Central memory CD8-positive, alpha-beta T cell (primary cell): ENCODE data around the gene LTBP2.

Experiments
- ATAC-seq: fragments of 150-1000 bp; cut with Tn5 transposase; replicated peaks from 2 replicates; pipeline ENCODE4 v1.10.0; 2022; ENCODE audit warnings: mild to moderate bottlenecking, moderate FRiP score, moderate number of reproducible peaks; ENCODE audit not compliant: poor library complexity, severe bottlenecking; ENCODE audit errors: extremely low read depth
- DNase-seq, 2 donors: peaks; one replicate each; pipeline ENCODE4 v3.0.0; 2021; ENCODE audit warnings: low spot score in 2 of 2
- H3K27ac Mint-ChIP-seq: one replicate; pipeline ENCODE4 v1.8.0; 2022; ENCODE audit warnings: low read depth, mild to moderate bottlenecking, moderate library complexity, mixed read lengths
- H3K27me3 Mint-ChIP-seq: one replicate; pipeline ENCODE4 v1.8.0; 2022; ENCODE audit warnings: mixed read lengths
- H3K36me3 Mint-ChIP-seq: one replicate; pipeline ENCODE4 v1.8.0; 2022; ENCODE audit warnings: mild to moderate bottlenecking, moderate library complexity, mixed read lengths; ENCODE audit not compliant: insufficient read depth
- H3K4me1 Mint-ChIP-seq: one replicate; pipeline ENCODE4 v1.8.0; 2022; ENCODE audit warnings: mixed read lengths
- H3K4me3 Mint-ChIP-seq: one replicate; pipeline ENCODE4 v1.8.0; 2022; ENCODE audit warnings: mild to moderate bottlenecking, moderate library complexity, mixed read lengths
- H3K9me3 Mint-ChIP-seq: one replicate; pipeline ENCODE4 v1.8.0; 2022; ENCODE audit warnings: mixed read lengths

LTBP2 gene

GRCh38 chr14:74552623-74553022, 59.4 kb downstream of the LTBP2 start:
- Mint-ChIP-seq H3K4me1 (no peaks in the 10 kb centered on the region), H3K9me3 (no peaks in the 10 kb centered on the region), H3K36me3 (no peaks in the 10 kb centered on the region), H3K27me3 (no peaks in the 10 kb centered on the region), H3K27ac (no peak overlapping the region), H3K4me3 (no peak overlapping the region)
- ATAC-seq (no peak), DNase-seq (no peak)

DNA sequence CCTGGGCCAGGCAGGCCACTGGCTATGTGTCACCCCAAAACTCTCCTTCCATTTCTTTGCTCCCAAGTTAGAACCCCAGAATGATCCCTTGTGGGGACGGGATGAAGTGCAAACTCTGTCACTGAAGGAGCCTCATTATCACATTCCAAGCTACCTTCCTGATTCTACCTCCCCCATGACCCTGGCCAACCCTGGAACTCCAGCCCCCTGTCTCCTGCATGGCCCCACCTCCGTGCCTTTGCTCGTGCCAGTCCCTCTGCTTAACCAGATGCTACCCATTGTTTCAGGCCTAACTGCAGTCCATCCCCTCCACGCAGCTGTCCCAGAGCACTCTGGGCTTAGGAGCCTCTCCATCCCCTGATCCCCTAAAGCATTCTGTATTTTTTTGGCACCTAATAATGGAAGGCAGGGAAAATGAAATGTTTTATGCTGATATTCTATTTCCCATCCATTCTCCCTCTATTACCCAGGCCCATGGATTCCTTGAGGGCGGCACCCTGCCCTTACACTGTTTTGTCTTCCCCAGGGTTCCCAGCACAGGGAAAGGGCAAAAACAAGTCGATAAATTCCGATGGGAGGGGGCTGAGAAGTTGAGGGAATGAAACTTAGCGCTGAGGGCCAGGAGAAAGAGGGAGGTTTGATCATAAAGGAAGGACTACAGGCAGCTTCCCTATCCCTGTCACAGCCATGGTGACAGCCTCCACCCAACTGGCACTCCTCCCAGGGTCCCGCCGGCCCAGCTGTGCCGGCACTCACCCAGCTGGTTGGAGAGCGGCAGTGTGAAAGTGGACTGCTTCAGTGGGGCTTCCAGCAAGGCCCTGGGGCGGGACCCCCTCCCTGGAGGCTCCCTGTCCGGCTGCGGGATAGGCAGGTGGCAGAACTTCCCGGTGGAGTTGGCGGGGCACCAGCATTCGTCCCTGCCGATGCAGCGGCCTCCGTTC, 60.3 kb downstream of the LTBP2 start:
- ATAC-seq (no peak), DNase-seq (no peak)
- Mint-ChIP-seq H3K27ac (no peak overlapping the region), H3K9me3 (no peaks in the 10 kb centered on the region), H3K4me3 (no peak overlapping the region), H3K36me3 (no peaks in the 10 kb centered on the region), H3K4me1 (no peaks in the 10 kb centered on the region), H3K27me3 (no peaks in the 10 kb centered on the region)

- no peak overlapping the region for H3K4me3 Mint-ChIP-seq
- no peak overlapping the region for H3K27ac Mint-ChIP-seq
- no peaks in the 10 kb centered on the region for H3K9me3 Mint-ChIP-seq
- ATAC-seq (no peak), DNase-seq (no peak)
- H3K27me3 Mint-ChIP-seq = no peaks in the 10 kb centered on the region
- no peaks in the 10 kb centered on the region for H3K4me1 Mint-ChIP-seq
- no peaks in the 10 kb centered on the region for H3K36me3 Mint-ChIP-seq
Measured at GRCh38 chr14:74551001-74551400, 61.0 kb downstream of the LTBP2 start.

- Mint-ChIP-seq H3K36me3 (no peaks in the 10 kb centered on the region), H3K4me3 (no peak overlapping the region), H3K9me3 (no peaks in the 10 kb centered on the region), H3K4me1 (no peaks in the 10 kb centered on the region), H3K27ac (no peak overlapping the region), H3K27me3 (peaks cover 4% of the 10 kb centered on the region)
- ATAC-seq = no peak
- DNase-seq = no peak
Measured at GRCh38 chr14:74550071-74550470, 62.0 kb downstream of the LTBP2 start.

GRCh38 chr14:74549588-74549987, 62.4 kb downstream of the LTBP2 start:
- Mint-ChIP-seq H3K4me1 (no peaks in the 10 kb centered on the region), H3K36me3 (no peaks in the 10 kb centered on the region), H3K27me3 (peaks cover 9% of the 10 kb centered on the region), H3K9me3 (no peaks in the 10 kb centered on the region), H3K4me3 (no peak overlapping the region), H3K27ac (no peak overlapping the region)
- DNase-seq (no peak), ATAC-seq (no peak)

DNA sequence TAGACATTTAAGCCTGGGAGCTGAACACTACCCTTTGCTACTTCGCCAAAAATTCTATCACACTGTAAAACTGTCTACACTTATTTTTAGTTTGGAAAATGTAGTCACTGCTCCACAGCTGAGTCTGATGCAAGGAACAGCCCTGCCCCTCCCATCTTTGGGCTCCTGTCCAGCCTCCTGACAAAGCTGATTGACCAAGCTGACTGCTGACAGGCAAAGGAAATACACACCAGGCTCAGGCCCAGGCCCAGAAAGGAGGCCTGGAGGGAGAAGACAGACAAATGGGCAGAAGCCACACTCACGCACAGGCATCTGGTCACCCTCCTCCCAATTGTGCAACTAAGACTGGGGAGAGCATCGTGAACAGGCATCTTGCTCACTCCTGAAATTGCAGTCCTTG, 63.2 kb downstream of the LTBP2 start:
- no peaks in the 10 kb centered on the region for H3K9me3 Mint-ChIP-seq
- ATAC-seq (no peak), DNase-seq (no peak)
- no peaks in the 10 kb centered on the region for H3K4me1 Mint-ChIP-seq
- H3K27ac Mint-ChIP-seq = no peak overlapping the region
- H3K4me3 Mint-ChIP-seq = no peak overlapping the region
- no peaks in the 10 kb centered on the region for H3K36me3 Mint-ChIP-seq
- peaks cover 11% of the 10 kb centered on the region for H3K27me3 Mint-ChIP-seq

- DNase-seq = no peak
- H3K36me3 Mint-ChIP-seq = peaks cover 1% of the 10 kb centered on the region
Measured at GRCh38 chr14:74547331-74547927, 64.6 kb downstream of the LTBP2 start.

DNA sequence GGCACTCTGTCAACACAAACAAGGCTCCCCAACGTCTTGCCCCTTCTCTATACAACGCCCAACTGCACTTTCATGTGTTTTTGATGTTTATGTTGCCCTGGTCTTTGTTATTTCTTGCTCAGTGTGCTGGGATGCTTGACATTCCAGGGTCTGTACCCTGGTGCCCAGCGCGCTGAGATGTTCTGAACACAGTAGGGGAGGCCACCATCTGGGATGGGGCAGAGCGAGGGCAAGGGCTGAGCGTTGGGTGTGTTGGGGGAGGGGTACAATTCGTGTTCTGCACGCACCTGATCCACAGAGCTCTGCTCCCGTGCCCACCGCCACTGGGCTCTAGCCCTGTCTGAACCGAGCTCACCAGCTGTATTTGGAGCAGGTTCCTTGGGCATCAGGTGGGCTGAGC, 65.6 kb downstream of the LTBP2 start:
- Mint-ChIP-seq H3K4me1 (no peaks in the 10 kb centered on the region), H3K27me3 (peaks cover 18% of the 10 kb centered on the region), H3K4me3 (no peak overlapping the region), H3K9me3 (no peaks in the 10 kb centered on the region), H3K36me3 (peaks cover 1% of the 10 kb centered on the region), H3K27ac (no peak overlapping the region)
- DNase-seq (no peak), ATAC-seq (no peak)

More at GRCh38 chr14:74547331-74547927, 64.6 kb downstream of the LTBP2 start:
- no peak overlapping the region for H3K27ac Mint-ChIP-seq
- H3K4me1 Mint-ChIP-seq = no peaks in the 10 kb centered on the region
- no peak for ATAC-seq
- no peak overlapping the region for H3K4me3 Mint-ChIP-seq
- H3K9me3 Mint-ChIP-seq = no peaks in the 10 kb centered on the region
- peaks cover 18% of the 10 kb centered on the region for H3K27me3 Mint-ChIP-seq

DNA sequence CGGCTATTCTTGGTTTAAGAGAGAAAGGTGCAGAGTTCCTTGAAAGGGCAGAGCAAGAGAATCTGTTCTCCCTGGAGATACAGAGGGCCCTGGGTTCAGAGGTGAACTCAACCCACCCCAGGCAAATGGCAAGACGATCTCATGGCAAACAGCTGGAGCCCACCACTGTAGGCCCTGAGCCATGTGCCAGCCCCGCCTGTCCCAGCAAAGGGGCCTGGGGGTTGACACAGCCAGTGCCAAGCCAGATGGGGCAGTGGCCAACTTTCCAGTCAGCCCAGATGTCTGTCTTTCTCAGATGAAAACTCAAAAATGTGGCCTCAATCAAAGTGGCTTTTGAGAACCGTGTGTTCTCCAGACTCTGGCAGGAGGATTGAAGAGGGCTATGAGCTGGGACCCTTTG, 66.7 kb downstream of the LTBP2 start:
- Mint-ChIP-seq H3K4me3 (no peak overlapping the region), H3K27ac (no peak overlapping the region), H3K27me3 (peaks cover 18% of the 10 kb centered on the region)

GRCh38 chr14:74543771-74544438, 68.1 kb downstream of the LTBP2 start:
- H3K27me3 Mint-ChIP-seq = peaks cover 18% of the 10 kb centered on the region
- H3K9me3 Mint-ChIP-seq = no peaks in the 10 kb centered on the region
- H3K4me1 Mint-ChIP-seq = no peaks in the 10 kb centered on the region
- peaks cover 1% of the 10 kb centered on the region for H3K36me3 Mint-ChIP-seq
- no peak overlapping the region for H3K4me3 Mint-ChIP-seq
- ATAC-seq (no peak), DNase-seq (no peak)
- H3K27ac Mint-ChIP-seq = no peak overlapping the region

More for the DNA sequence above, 66.7 kb downstream of the LTBP2 start:
- Mint-ChIP-seq H3K9me3 (no peaks in the 10 kb centered on the region), H3K36me3 (peaks cover 1% of the 10 kb centered on the region), H3K4me1 (no peaks in the 10 kb centered on the region)
- ATAC-seq (no peak), DNase-seq (no peak)

DNA sequence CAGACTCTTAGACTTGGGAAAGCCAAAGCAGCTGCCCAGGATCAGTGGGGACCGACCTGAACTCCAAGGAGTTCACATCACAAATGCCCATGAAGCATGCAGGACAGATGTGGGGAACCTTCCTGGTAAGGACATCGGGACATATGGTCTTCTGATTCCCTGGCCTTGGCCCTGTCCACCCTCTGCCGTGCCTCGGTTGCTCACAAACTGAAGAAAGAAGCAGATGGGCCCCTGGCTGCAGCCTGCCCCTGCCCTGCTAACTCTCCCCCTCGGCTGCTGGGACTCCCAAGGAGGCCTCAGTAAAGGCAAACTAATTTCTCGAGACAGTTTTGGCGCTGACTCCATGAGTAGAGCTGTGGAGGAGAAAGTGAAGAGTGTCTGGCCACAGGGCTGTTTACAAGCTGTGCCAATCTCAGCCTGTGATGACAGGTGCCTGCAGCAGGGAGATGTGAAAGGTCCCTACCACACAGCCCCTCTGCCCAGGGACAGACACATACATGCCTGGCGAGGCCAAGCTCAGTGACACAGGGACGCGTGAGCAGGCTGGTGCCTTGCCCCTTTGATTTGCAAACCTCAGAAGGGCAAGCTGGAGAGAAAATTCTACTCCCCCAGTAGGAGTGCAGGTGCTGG, 69.9 kb downstream of the LTBP2 start:
- H3K27ac Mint-ChIP-seq = no peak overlapping the region
- peaks cover 18% of the 10 kb centered on the region for H3K27me3 Mint-ChIP-seq
- no peak for ATAC-seq
- H3K4me1 Mint-ChIP-seq = no peaks in the 10 kb centered on the region
- H3K36me3 Mint-ChIP-seq = peaks cover 1% of the 10 kb centered on the region
- no peak for DNase-seq
- no peak overlapping the region for H3K4me3 Mint-ChIP-seq
- H3K9me3 Mint-ChIP-seq = no peaks in the 10 kb centered on the region

- ATAC-seq (no peak), DNase-seq (no peak)
- Mint-ChIP-seq H3K27me3 (peaks cover 18% of the 10 kb centered on the region), H3K4me1 (no peaks in the 10 kb centered on the region), H3K4me3 (no peak overlapping the region), H3K36me3 (peaks cover 1% of the 10 kb centered on the region), H3K27ac (no peak overlapping the region), H3K9me3 (no peaks in the 10 kb centered on the region)
Measured at GRCh38 chr14:74541225-74541624, 70.8 kb downstream of the LTBP2 start.
